ENCODE data around the gene ERGIC1.

The ERGIC1 gene

DNA sequence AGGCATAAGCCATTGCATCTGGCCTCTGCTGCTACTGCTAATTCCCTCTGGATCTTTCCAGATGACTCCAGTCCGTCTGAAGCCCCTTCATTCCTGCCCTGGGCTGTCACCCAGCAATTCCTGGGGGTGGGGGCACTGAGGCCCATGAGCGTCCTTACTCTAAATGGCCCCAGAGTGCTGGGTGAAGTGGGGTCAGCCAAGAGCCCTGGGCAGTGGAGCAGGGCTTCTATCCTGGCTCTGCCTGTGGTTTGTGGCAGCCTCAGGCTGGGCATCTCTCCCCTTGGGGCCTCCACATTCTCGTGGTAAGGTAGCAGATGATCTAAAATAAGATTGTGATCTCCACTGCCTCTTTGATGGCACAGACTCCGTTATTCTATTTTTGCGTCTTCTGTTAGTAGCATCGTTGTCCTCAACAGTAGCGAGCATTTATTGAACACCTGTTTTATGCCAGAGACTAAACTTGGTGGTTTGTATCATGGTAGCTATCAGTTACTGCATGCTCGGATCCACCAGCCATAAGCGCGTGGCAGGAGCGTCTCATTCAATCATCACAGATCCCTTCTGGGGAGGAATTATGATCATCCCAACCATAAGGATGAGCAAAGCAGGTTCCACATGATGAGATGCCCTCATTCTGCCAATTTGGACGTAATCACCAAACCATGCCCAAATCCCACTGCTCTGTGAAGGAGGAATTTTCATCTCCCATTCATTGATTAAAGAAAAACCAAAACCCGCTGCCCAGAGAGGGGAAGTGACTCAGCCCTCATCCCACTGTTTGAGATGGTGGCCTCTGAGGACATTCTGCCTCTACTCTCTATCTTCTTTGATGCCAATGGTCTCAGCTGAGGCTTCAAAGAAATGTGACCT is 41.1 kb upstream of the ERGIC1 start:
- Histone ChIP-seq H3K9ac (ENCODE audit: low read depth, low read length) (no peak overlapping the region), H3K4me1 (ENCODE audit: insufficient read depth, low read length) (peaks cover 10% of the 10 kb centered on the region), H3K9me3 (ENCODE audit: insufficient read depth, low read depth, low read length) (no peaks in the 10 kb centered on the region), H3K36me3 (ENCODE audit: insufficient read depth, low read length) (no peaks in the 10 kb centered on the region), H3K27ac (ENCODE audit: low read depth, low read length) (no peak overlapping the region), H3K27me3 (ENCODE audit: insufficient read depth, low read length) (no peaks in the 10 kb centered on the region), H3K4me3 (ENCODE audit: low read length) (no peak overlapping the region)
- 92% methylated on average over 13 of the region's 13 CpGs for WGBS

DNA sequence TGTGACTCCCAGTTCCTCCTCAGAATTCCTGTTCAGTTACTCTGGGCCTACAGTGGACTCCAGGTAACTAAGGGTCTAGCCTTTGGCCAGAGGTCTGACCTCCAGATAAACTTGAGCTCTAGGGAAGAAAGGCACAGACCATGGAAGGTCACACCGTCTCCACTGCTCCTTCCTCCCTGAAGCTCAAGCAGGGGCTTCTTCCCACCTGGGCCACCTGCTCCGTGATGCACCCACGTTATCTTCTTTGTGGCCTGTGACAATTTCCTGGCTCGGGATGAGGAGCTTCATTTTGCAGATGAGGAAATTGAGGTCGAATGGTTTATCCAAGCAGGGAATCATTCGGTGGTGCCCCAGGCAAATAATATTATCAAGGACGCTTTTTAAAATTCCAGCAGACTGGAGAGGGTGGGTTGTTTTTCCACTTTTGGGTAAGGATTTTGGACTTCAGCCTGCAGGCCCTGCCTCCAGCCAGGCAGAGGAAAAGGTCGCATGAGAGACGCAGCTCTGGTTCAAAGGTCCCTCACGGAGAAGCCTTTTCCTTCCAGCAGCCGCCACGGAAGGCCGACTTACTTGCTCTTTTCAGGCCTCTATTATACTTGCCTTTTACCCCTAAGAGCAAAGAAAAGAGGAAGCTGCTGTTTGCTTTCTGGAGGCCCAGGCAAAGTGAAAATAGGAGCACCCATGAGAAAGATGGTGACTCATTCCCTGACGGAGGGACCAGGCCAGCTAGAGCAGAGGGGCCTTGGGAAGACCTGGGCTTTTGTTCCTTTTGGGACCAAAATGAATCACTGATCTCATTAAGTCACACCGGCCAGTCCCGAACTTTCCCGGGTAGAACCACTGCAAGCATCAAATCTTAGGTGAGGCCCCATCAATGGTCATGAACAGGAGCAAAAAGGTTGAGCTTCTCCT is 40.2 kb upstream of the ERGIC1 start:
- Histone ChIP-seq H3K9me3 (ENCODE audit: insufficient read depth, low read depth, low read length) (no peaks in the 10 kb centered on the region), H3K36me3 (ENCODE audit: insufficient read depth, low read length) (no peaks in the 10 kb centered on the region), H3K27me3 (ENCODE audit: insufficient read depth, low read length) (no peaks in the 10 kb centered on the region), H3K4me3 (ENCODE audit: low read length) (no peak overlapping the region), H3K4me1 (ENCODE audit: insufficient read depth, low read length) (peaks cover 9% of the 10 kb centered on the region), H3K9ac (ENCODE audit: low read depth, low read length) (no peak overlapping the region), H3K27ac (ENCODE audit: low read depth, low read length) (no peak overlapping the region)
- WGBS, result 94% methylated on average over 17 of the region's 17 CpGs

DNA sequence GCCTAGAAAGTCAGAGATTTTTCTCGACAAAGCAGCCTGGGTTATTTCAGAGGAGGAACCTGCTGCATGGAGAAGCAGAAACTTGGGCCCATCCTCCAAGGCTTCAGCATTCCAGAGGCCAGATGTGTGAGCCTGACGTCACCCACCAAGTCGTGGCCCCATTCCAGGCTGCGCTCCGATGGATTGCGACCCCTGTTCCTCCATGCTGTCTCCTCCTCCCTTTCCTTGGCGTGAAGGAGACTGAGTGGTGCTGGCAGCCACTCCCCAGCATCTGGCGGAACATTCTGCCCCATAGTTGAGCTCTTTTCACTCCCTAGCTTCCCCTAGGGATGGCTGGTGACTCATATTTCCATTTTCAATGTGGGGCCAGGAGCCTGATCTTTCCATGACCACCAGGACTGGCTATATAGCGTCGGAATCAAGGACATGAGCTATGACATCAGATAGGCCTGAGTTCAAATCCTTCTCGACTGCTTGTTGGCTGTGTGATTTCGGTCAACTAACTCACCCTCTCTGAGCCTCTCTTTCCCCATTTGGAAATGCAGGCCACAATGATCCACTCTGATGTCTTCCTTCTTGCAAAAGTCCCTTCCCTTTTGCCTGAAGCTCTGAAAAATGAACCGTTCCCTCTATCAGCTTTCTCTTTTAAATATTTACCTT is 38.6 kb upstream of the ERGIC1 start:
- Histone ChIP-seq H3K9me3 (ENCODE audit: insufficient read depth, low read depth, low read length) (no peaks in the 10 kb centered on the region), H3K36me3 (ENCODE audit: insufficient read depth, low read length) (no peaks in the 10 kb centered on the region), H3K27me3 (ENCODE audit: insufficient read depth, low read length) (no peaks in the 10 kb centered on the region), H3K27ac (ENCODE audit: low read depth, low read length) (no peak overlapping the region), H3K9ac (ENCODE audit: low read depth, low read length) (no peak overlapping the region), H3K4me3 (ENCODE audit: low read length) (no peak overlapping the region), H3K4me1 (ENCODE audit: insufficient read depth, low read length) (no peaks in the 10 kb centered on the region)
- WGBS, result 79% methylated on average over 13 of the region's 13 CpGs

DNA sequence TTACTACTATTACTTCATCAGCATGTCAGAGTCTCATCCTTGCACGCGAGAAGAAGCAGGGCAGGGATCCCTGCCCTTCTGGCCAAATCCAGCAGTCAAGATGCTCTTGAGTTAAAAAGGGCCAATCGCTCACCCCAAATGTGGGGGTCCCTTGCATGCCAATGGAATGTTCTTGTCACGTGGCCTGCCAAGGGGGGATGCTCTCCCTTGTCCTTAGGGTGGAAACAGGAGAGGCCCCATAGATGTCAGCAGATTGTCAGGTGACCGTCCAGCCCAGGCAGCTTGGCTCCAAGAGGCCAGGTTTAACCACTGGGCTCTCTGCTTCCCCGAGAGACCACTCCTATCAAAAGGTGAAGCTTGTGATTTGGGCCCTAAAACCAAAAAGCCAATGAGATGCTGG is 37.7 kb upstream of the ERGIC1 start:
- no peak overlapping the region for H3K9ac ChIP-seq (ENCODE audit: low read depth, low read length)
- no peaks in the 10 kb centered on the region for H3K4me1 ChIP-seq (ENCODE audit: insufficient read depth, low read length)
- H3K36me3 ChIP-seq (ENCODE audit: insufficient read depth, low read length), result no peaks in the 10 kb centered on the region
- WGBS, result 94% methylated on average over 6 of the region's 6 CpGs
- no peak overlapping the region for H3K4me3 ChIP-seq (ENCODE audit: low read length)
- no peaks in the 10 kb centered on the region for H3K9me3 ChIP-seq (ENCODE audit: insufficient read depth, low read depth, low read length)
- no peak overlapping the region for H3K27ac ChIP-seq (ENCODE audit: low read depth, low read length)
- H3K27me3 ChIP-seq (ENCODE audit: insufficient read depth, low read length), result no peaks in the 10 kb centered on the region

DNA sequence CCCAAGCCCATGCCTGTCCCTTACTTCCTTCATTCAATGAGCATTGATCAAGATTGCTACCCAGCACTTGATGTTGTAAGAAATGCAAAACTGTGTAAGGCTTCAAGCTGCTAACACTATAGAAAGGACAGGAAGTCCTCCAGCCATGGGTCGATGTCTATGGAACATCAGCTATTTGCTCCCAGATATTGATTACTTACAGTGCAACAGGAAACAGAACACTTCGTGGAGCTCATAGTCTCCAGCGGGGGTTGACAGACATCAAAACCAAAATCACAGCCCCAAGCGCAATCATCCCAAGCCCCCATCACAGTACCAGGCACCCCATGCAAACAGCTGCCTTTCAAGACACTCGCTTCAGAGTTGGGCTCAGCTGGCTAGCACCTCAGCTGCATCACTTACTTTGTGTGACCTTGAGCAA is 36.3 kb upstream of the ERGIC1 start:
- Histone ChIP-seq H3K27ac (ENCODE audit: low read depth, low read length) (no peak overlapping the region), H3K36me3 (ENCODE audit: insufficient read depth, low read length) (no peaks in the 10 kb centered on the region), H3K9ac (ENCODE audit: low read depth, low read length) (no peak overlapping the region), H3K9me3 (ENCODE audit: insufficient read depth, low read depth, low read length) (no peaks in the 10 kb centered on the region), H3K4me1 (ENCODE audit: insufficient read depth, low read length) (no peaks in the 10 kb centered on the region), H3K27me3 (ENCODE audit: insufficient read depth, low read length) (no peaks in the 10 kb centered on the region), H3K4me3 (ENCODE audit: low read length) (no peak overlapping the region)
- WGBS, result 65% methylated on average over 5 of the region's 5 CpGs

DNA sequence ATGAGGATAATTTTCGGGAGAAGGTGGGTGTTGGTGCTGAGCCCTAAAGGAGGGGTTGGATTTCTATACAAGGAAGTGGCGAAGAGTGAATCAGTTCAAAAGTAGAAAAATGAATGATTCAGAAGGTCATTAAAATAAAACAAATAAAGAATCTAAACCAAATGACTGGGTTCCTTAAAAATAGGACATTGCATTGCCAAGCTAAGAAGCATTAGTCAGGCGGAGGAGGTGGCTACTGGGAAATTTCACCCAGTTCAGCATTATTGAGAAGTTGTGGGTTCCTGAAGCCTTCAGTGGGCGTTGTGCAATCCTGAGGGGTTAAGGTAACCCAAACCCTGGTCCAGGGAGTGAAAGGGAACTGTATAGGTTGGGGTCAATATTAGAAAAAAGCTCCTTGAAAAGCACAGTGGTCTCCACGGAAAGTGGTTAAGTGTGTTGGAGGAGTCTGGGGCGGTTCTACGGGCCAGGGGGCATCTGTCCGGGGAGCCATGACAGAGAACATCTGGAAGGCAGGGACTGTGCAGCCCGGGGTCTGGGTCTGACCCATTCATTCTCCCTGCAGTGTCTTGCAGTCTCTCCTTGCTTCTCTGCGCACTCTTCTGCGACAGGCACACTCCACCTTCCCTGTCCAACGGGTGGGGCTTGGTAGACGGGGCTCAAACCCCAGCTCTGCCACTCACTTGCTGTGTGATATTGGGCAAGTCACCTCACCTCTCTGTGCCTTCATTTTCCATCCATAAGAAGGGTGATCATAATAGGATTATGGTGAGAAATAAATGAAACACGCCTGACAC is 35.4 kb upstream of the ERGIC1 start:
- Histone ChIP-seq H3K4me1 (ENCODE audit: insufficient read depth, low read length) (no peaks in the 10 kb centered on the region), H3K9me3 (ENCODE audit: insufficient read depth, low read depth, low read length) (no peaks in the 10 kb centered on the region), H3K4me3 (ENCODE audit: low read length) (no peak overlapping the region), H3K36me3 (ENCODE audit: insufficient read depth, low read length) (no peaks in the 10 kb centered on the region), H3K27ac (ENCODE audit: low read depth, low read length) (no peak overlapping the region), H3K9ac (ENCODE audit: low read depth, low read length) (no peak overlapping the region), H3K27me3 (ENCODE audit: insufficient read depth, low read length) (no peaks in the 10 kb centered on the region)
- WGBS, result 91% methylated on average over 14 of the region's 14 CpGs

DNA sequence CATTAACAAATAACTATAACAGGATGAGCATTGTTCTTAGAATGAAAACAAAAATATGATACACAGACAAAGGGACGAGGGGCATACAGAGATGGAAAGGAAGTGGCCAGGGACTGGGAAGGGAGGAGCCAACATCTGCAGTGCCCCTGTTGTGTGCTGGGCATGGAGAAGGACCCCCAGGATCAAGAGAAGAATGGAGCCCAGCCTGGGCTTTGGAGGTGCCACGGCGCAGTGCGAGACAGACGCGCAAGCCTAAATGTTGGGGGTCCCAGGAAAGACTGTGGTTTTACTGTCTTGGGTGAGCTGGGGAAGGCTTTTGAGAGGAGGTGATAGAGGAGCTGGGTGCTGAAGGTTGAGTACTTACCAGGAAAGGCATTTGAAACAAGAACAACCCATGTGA is 34.6 kb upstream of the ERGIC1 start:
- Histone ChIP-seq H3K27ac (ENCODE audit: low read depth, low read length) (no peak overlapping the region), H3K9me3 (ENCODE audit: insufficient read depth, low read depth, low read length) (no peaks in the 10 kb centered on the region), H3K36me3 (ENCODE audit: insufficient read depth, low read length) (no peaks in the 10 kb centered on the region), H3K27me3 (ENCODE audit: insufficient read depth, low read length) (no peaks in the 10 kb centered on the region), H3K4me3 (ENCODE audit: low read length) (no peak overlapping the region), H3K4me1 (ENCODE audit: insufficient read depth, low read length) (no peaks in the 10 kb centered on the region), H3K9ac (ENCODE audit: low read depth, low read length) (no peak overlapping the region)
- 95% methylated on average over 6 of the region's 6 CpGs for WGBS

DNA sequence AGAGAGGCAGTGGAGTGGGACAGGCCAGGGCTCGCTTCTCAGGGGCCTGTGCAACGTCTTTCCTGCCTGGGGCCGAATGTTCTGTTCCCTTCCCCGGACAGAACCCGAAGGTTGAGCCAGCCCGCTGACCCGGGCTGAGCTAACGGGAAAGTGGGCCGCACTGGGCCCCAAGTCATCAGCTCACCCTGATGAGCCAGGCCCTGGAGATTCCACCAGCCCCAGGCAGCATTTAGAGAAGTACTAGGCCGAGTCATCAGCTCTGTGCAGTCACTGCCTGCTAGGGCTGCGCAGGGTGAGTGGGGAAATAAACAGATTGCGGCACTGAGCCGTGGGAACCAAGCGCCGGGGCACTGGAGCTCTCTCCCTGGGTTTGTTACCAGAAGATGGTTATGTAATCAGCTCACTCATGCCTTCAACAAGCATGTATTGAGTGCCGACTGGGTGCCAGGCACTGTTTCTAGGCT is 33.9 kb upstream of the ERGIC1 start:
- Histone ChIP-seq H3K9ac (ENCODE audit: low read depth, low read length) (no peak overlapping the region), H3K4me1 (ENCODE audit: insufficient read depth, low read length) (no peaks in the 10 kb centered on the region), H3K4me3 (ENCODE audit: low read length) (no peak overlapping the region), H3K27me3 (ENCODE audit: insufficient read depth, low read length) (no peaks in the 10 kb centered on the region), H3K36me3 (ENCODE audit: insufficient read depth, low read length) (no peaks in the 10 kb centered on the region), H3K9me3 (ENCODE audit: insufficient read depth, low read depth, low read length) (no peaks in the 10 kb centered on the region), H3K27ac (ENCODE audit: low read depth, low read length) (no peak overlapping the region)
- 93% methylated on average over 16 of the region's 16 CpGs for WGBS

DNA sequence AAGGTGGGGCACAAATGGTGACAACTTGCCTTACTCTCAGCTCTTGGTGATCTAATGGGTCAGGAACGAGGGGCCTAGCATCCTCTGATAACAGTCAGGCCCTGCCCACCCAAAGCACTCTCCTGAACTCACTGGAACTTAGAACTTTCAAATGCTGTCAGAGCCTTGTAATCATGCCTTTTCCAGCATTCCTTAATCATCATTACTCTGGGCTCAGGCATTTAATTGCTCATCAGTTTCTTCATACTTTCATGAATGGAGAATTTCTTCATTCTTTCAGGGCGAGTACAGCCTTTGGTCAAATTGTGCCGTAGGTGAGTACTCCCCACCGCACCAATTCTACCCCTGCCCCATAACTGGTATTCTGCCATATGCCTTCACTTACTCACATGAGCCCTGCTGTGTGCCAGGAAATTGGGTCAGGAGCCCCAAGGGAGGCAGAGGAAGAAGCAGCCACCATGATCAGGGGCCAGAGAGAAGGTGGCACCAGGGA is 32.8 kb upstream of the ERGIC1 start:
- H3K27me3 ChIP-seq (ENCODE audit: insufficient read depth, low read length), result no peaks in the 10 kb centered on the region
- no peak overlapping the region for H3K4me3 ChIP-seq (ENCODE audit: low read length)
- 85% methylated on average over 4 of the region's 4 CpGs for WGBS
- no peak overlapping the region for H3K9ac ChIP-seq (ENCODE audit: low read depth, low read length)
- H3K4me1 ChIP-seq (ENCODE audit: insufficient read depth, low read length), result no peaks in the 10 kb centered on the region
- no peaks in the 10 kb centered on the region for H3K36me3 ChIP-seq (ENCODE audit: insufficient read depth, low read length)
- H3K27ac ChIP-seq (ENCODE audit: low read depth, low read length), result no peak overlapping the region
- H3K9me3 ChIP-seq (ENCODE audit: insufficient read depth, low read depth, low read length), result no peaks in the 10 kb centered on the region

DNA sequence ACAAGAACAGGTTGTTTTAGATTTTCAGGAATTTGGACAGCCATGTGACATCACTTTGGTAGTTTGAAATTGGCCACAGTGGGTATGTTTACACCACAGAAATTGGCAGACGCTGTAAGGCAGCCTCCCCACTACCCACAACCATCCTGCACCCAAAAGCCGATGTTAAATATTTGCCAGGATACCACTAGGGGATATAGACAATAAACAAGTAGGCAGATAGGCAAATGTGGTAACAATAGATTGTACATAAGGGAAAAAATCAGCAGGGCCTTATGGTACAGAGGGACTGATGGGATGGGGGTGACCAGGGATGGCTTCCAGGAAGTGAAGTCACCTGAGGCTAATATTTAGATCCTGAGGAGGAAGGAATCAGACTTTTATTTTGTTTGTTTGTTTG is 31.9 kb upstream of the ERGIC1 start:
- 100% methylated on average over 1 of the region's 2 CpGs for WGBS
- Histone ChIP-seq H3K27me3 (ENCODE audit: insufficient read depth, low read length) (no peaks in the 10 kb centered on the region), H3K4me3 (ENCODE audit: low read length) (no peak overlapping the region), H3K4me1 (ENCODE audit: insufficient read depth, low read length) (no peaks in the 10 kb centered on the region), H3K9me3 (ENCODE audit: insufficient read depth, low read depth, low read length) (no peaks in the 10 kb centered on the region), H3K36me3 (ENCODE audit: insufficient read depth, low read length) (no peaks in the 10 kb centered on the region), H3K27ac (ENCODE audit: low read depth, low read length) (no peak overlapping the region), H3K9ac (ENCODE audit: low read depth, low read length) (no peak overlapping the region)
